OCI-LY1 (cell line): ENCODE measurements around the gene ZCCHC17.

ENCODE experiments used
- H2AFZ ChIP-seq: fragments of 200-600 bp; sonication (generic), shearing (Covaris generic); 2 replicates; pipeline ENCODE4 v1.6.0; 2014; ENCODE audit warnings: antibody characterized with exemption, mild to moderate bottlenecking, low read length
- H3F3A ChIP-seq: fragments of 200-600 bp; sonication (generic), shearing (Covaris generic); 2 replicates; pipeline ENCODE4 v1.6.0; 2014; ENCODE audit warnings: mild to moderate bottlenecking, antibody characterized with exemption, low read length, moderate library complexity; ENCODE audit not compliant: insufficient read depth
- H3K27ac ChIP-seq: fragments of 200-600 bp; sonication (generic); 2 replicates; pipeline ENCODE4 v1.5.1; 2014; ENCODE audit warnings: low read length, mixed run types, mild to moderate bottlenecking, low read depth; ENCODE audit not compliant: poor library complexity, severe bottlenecking
- H3K27me3 ChIP-seq: fragments of 200-600 bp; sonication (generic); 2 replicates; pipeline ENCODE4 v1.6.0; 2014; ENCODE audit warnings: antibody characterized with exemption, mild to moderate bottlenecking, low read length, moderate library complexity; ENCODE audit not compliant: insufficient read depth
- H3K36me3 ChIP-seq: fragments of 200-600 bp; sonication (generic); 2 replicates; pipeline ENCODE4 v1.6.1; 2014; ENCODE audit warnings: mild to moderate bottlenecking, antibody characterized with exemption, low read length, moderate library complexity, mixed read lengths; ENCODE audit not compliant: insufficient read depth
- H3K4me1 ChIP-seq: fragments of 200-600 bp; sonication (generic); 2 replicates; pipeline ENCODE4 v1.5.1; 2014; ENCODE audit warnings: mild to moderate bottlenecking, low read length, moderate library complexity; ENCODE audit not compliant: insufficient read depth, severe bottlenecking
- H3K4me2 ChIP-seq: fragments of 200-600 bp; sonication (generic), shearing (Covaris generic); 2 replicates; pipeline ENCODE4 v1.6.1; 2014; ENCODE audit warnings: low read length
- H3K4me3 ChIP-seq: fragments of 200-600 bp; sonication (generic); 2 replicates; pipeline ENCODE4 v1.5.1; 2014; ENCODE audit warnings: low read length, low read depth, mild to moderate bottlenecking, mixed read lengths; ENCODE audit not compliant: poor library complexity, severe bottlenecking
- H3K79me2 ChIP-seq: fragments of 200-600 bp; shearing (Covaris generic); 2 replicates; pipeline ENCODE4 v1.6.1; 2016; ENCODE audit warnings: mixed run types, low read length, mixed read lengths; ENCODE audit not compliant: insufficient read depth
- H3K9ac ChIP-seq: fragments of 200-600 bp; sonication (generic), shearing (Covaris generic); 2 replicates; pipeline ENCODE4 v1.6.1; 2014; ENCODE audit warnings: mild to moderate bottlenecking, low read length, mixed read lengths
- H3K9me2 ChIP-seq: fragments of 200-600 bp; sonication (generic), shearing (Covaris generic); 2 replicates; pipeline ENCODE4 v1.6.1; 2014; ENCODE audit warnings: low read depth, mild to moderate bottlenecking, low read length, mixed read lengths
- H3K9me3 ChIP-seq: fragments of 200-600 bp; shearing (Covaris generic); 2 replicates; pipeline ENCODE4 v1.6.1; 2014; ENCODE audit warnings: low read length, mixed read lengths
- H4K20me1 ChIP-seq: fragments of 200-600 bp; sonication (generic), shearing (Covaris generic); 2 replicates; pipeline ENCODE4 v1.6.0; 2016; ENCODE audit warnings: mild to moderate bottlenecking, low read length; ENCODE audit not compliant: insufficient read depth
- CTCF ChIP-seq: fragments of 200-600 bp; sonication (generic), shearing (Covaris generic); IDR thresholded peaks from 2 replicates; pipeline ENCODE4 v1.5.1; 2017; ENCODE audit warnings: mild to moderate bottlenecking, antibody characterized with exemption, low read length, moderate library complexity, mixed read lengths
- EZH2 ChIP-seq: fragments of 200-600 bp; sonication (generic), shearing (Covaris generic); IDR thresholded peaks from 2 replicates; pipeline ENCODE4 v1.8.0; 2017; ENCODE audit warnings: borderline replicate concordance, mixed run types, mild to moderate bottlenecking, antibody characterized with exemption, low read length, moderate library complexity, mixed read lengths

Gene ZCCHC17

GRCh38 chr1:31380181-31380580 lies 83.3 kb downstream of the ZCCHC17 start:
- TF ChIP-seq EZH2, result no peak
- TF ChIP-seq CTCF, result no peak

GRCh38 chr1:31381394-31382294 lies 84.8 kb downstream of the ZCCHC17 start:
- TF ChIP-seq EZH2, result no peak
- TF ChIP-seq CTCF, result no peak

More at GRCh38 chr1:31380181-31380580, 83.3 kb downstream of the ZCCHC17 start:
- no peaks in the 10 kb centered on the region for H3K4me1 ChIP-seq
- H3K79me2 ChIP-seq, result no peaks in the 10 kb centered on the region
- no peaks in the 10 kb centered on the region for H3F3A ChIP-seq
- no peak overlapping the region for H3K4me2 ChIP-seq
- H3K9me3 ChIP-seq, result no peaks in the 10 kb centered on the region
- H4K20me1 ChIP-seq, result no peaks in the 10 kb centered on the region
- H3K36me3 ChIP-seq, result no peaks in the 10 kb centered on the region
- H3K4me3 ChIP-seq, result no peak overlapping the region
- H3K27me3 ChIP-seq, result 0 out of 2 replicates have a peak, but pooled peaks cover 3% of the 10 kb centered on the region
- H3K9ac ChIP-seq, result no peak overlapping the region
- H3K27ac ChIP-seq, result no peak overlapping the region
- no peak overlapping the region for H2AFZ ChIP-seq
- no peaks in the 10 kb centered on the region for H3K9me2 ChIP-seq

GRCh38 chr1:31382379-31382989 lies 85.7 kb downstream of the ZCCHC17 start:
- Histone ChIP-seq H3K27me3 (0 out of 2 replicates have a peak, but pooled peaks cover 3% of the 10 kb centered on the region), H3K9ac (no peak overlapping the region), H4K20me1 (no peaks in the 10 kb centered on the region), H3K79me2 (no peaks in the 10 kb centered on the region), H3K9me2 (no peaks in the 10 kb centered on the region), H3K4me1 (no peaks in the 10 kb centered on the region), H3K4me3 (no peak overlapping the region), H2AFZ (no peak overlapping the region), H3F3A (no peaks in the 10 kb centered on the region), H3K27ac (no peak overlapping the region), H3K36me3 (no peaks in the 10 kb centered on the region), H3K9me3 (no peaks in the 10 kb centered on the region), H3K4me2 (no peak overlapping the region)
- TF ChIP-seq EZH2 (no peak), CTCF (no peak)

More at GRCh38 chr1:31381394-31382294, 84.8 kb downstream of the ZCCHC17 start:
- H3K27me3 ChIP-seq, result 0 out of 2 replicates have a peak, but pooled peaks cover 3% of the 10 kb centered on the region
- H3K9ac ChIP-seq, result no peak overlapping the region
- H3K4me3 ChIP-seq, result no peak overlapping the region
- H3K9me3 ChIP-seq, result no peaks in the 10 kb centered on the region
- no peaks in the 10 kb centered on the region for H3K36me3 ChIP-seq
- H3K4me1 ChIP-seq, result no peaks in the 10 kb centered on the region
- no peaks in the 10 kb centered on the region for H4K20me1 ChIP-seq
- no peaks in the 10 kb centered on the region for H3K9me2 ChIP-seq
- no peak overlapping the region for H3K27ac ChIP-seq
- H2AFZ ChIP-seq, result no peak overlapping the region
- no peaks in the 10 kb centered on the region for H3K79me2 ChIP-seq
- H3F3A ChIP-seq, result no peaks in the 10 kb centered on the region
- no peak overlapping the region for H3K4me2 ChIP-seq
